VCaP (cell line): ENCODE results near the gene GABRP.
"Not testable (repeated sequence)": the region's sequence is repeated elsewhere in the genome, so short reads cannot be mapped to it uniquely, and the experiment has no call there.

Experiments used
- H3K27ac ChIP-seq: fragments of 450-650 bp; 2 replicates; pipeline ENCODE4 v1.5.1; 2017
- TF ChIP-seq, protein P1 (sequence below): fragments of 450-650 bp; conservative IDR thresholded peaks from 2 replicates; pipeline ENCODE4 v1.5.1; 2017; ENCODE audit warnings: mild to moderate bottlenecking, moderate library complexity

The GABRP gene

DNA sequence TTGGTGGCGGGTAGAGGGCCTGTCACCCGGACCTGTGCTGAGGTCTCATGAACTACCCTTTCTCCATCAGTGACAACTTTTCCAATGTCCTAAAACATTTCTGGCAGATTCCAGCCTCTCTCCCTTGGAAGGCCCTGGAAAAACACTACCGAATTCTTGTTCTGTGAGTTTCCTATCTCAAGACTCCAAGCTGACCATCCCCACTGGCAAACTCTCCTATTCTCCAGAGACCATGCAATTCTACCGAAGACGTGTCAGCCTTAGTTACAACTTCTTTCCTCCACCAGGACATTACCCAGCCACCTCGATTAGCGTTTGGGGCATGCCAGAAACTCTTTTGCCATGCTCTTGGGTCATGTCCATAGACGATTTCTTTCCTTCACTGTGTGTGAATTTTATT, 26.8 kb upstream of the GABRP start:
- no peak overlapping the region for H3K27ac ChIP-seq
- TF ChIP-seq, protein P1, sequence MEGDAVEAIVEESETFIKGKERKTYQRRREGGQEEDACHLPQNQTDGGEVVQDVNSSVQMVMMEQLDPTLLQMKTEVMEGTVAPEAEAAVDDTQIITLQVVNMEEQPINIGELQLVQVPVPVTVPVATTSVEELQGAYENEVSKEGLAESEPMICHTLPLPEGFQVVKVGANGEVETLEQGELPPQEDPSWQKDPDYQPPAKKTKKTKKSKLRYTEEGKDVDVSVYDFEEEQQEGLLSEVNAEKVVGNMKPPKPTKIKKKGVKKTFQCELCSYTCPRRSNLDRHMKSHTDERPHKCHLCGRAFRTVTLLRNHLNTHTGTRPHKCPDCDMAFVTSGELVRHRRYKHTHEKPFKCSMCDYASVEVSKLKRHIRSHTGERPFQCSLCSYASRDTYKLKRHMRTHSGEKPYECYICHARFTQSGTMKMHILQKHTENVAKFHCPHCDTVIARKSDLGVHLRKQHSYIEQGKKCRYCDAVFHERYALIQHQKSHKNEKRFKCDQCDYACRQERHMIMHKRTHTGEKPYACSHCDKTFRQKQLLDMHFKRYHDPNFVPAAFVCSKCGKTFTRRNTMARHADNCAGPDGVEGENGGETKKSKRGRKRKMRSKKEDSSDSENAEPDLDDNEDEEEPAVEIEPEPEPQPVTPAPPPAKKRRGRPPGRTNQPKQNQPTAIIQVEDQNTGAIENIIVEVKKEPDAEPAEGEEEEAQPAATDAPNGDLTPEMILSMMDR = no peak

DNA sequence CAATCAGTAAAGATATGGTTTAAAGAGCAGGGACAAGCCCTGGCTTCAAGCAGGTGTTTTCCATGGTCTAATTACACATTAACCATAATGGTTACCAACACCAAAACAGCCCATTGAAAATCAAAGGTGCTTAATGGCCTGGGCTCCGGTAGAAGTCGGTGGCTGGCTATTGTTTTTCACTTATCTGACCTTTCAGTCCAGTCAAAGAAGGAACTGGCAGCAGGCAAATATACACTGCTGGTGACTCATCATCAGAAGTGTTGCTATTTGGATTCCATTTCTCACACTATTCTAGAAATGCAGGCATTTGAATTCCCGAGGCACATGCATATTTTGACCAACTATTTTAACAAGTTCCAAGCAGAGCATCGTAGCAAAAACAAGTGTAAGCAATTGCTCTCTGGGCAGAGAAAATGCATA, 26.3 kb upstream of the GABRP start:
- no peak overlapping the region for H3K27ac ChIP-seq
- TF ChIP-seq, protein P1 = no peak

DNA sequence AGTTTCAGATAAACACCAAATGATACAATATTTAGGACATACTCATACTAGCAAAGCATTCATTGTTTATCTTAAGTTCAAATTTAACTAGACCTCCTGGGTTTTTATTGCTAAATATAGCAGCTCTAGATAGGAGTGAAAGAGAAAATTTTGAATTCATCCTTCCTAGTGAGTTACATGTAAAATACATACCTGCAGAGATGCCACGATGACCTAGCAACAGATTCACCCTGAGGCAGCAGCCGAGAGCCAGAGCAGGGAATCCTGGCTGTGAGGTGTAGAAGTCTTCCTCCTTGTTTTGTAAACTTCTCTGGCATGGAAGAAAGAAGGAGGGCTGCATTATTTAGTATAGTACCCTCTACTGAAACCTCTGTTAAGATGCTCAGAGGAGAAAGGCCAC, 25.9 kb upstream of the GABRP start:
- TF ChIP-seq, protein P1 = no peak
- no peak overlapping the region for H3K27ac ChIP-seq

DNA sequence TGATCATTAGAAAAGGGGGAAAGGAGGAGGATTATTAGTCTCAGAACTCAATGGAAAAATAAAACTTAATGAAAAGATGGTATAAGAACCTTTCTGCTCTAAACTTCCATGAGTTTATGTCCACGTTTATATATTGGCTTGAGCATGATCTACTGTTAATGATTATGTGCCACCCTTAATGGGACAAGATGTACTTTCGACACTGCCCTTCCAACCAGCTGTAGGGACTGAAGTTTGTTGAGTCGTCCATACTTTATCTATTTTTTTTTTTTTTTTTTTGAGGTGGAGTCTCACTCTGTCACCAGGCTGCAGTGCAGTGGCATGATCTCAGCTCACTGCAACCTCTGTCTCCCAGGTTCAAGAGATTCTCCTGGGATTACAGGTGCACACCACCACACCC, 25.0 kb upstream of the GABRP start:
- no peak overlapping the region for H3K27ac ChIP-seq
- TF ChIP-seq, protein P1 = no peak

DNA sequence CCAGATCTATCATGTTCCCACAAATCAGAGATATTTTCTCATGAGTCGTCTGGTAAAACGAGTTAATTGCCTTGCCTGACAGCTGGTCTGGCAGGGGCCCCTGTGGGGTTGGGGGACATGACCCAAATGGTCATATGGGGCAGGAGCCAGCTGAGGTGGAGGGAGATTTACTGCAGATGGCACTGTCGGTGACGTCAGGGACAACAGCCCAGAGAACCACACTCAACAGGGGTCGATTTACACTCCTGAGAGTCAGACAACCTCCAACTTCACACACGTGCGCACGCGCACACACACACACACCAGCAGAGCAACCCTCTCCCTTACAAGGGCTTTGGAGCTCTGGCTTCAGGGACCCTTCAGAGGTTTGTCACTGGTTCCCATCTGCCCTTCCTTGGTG, 23.4 kb upstream of the GABRP start:
- TF ChIP-seq, protein P1 = no peak
- H3K27ac ChIP-seq = no peak overlapping the region

DNA sequence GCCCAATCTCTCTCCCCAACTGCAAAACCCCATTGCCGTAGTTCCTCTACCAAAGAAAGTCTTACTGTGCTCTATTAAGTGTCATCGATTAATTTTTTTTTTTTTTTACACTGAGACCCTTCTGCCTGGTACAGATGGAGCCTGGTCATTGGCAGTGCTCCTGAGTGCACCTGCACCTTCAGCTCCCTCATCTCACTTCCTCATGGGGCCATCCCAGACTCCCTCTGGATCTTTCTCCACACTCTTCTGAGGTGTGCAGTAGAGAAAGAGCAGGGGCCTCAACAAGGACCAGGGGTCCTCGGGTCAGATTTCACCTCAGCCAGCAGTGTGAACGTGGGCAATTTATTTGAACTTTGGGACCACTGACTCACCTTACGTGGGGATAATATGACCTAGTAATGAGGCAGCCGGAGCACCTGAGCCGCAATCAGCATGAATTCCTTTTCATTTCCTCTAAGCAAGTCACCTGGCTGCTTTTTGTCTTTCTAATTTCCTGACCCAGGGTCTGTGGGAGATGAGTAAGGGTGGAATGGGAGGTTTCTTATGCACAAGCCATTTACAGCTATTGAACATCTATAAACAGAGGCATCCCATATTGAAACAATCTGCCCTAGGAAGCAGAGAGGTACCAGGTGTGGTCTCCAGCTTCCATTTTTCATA, 22.3 kb upstream of the GABRP start:
- H3K27ac ChIP-seq = no peak overlapping the region

DNA sequence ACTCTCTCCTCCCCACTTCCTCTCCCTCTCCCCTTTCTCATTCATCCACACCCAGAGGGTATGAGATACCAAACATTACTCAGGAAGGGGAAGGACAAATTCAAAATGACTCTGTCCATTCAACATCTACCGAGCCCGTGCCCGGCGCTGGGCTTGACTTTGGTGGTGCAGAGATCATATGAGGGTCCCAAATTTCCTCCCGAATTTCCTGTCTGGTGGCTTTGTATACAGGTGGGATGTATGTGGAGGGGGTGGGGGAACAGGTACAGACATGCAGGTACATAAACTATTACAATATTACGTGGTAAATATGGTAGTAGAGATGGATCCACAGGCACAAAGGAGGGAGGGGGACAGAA, 21.8 kb upstream of the GABRP start:
- H3K27ac ChIP-seq = no peak overlapping the region
- TF ChIP-seq, protein P1 = no peak

More for the DNA sequence above, 22.3 kb upstream of the GABRP start:
- TF ChIP-seq, protein P1 = no peak

DNA sequence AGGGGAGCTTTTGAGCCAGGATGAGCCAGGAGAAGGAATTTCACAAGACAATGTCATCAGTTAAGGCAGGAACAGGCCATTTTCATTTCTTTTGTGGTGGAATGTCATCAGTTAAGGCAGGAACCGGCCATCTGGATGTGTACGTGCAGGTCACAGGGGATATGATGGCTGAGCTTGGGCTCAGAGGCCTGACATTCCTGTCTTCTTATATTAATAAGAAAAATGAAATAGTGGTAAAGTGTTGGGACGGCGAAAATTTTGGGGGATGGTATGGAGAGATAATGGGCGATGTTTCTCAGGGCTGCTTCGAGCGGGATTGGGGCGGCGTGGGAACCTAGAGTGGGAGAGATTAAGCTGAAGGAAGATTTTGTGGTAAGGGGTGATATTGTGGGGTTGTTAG, 21.2 kb upstream of the GABRP start:
- not testable (repeated sequence) for H3K27ac ChIP-seq

DNA sequence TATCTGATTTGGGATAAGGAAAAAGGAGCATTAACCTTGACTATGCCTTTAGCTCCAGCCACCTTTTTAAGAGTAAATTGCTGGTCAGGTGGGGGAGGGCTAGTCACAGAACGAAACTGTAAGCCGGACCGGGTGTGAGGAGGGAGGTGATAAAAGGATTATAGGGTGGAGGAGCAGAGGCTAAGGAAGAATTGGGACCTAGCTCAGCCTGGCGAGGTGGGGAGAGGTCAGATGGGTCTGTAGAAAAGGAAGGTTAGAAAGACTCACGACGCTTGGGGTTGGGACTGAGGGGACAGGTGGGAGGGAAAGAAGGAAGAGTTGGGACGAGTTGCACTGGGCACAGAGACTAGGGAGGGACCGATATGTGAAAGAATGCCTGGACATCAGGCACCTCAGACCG, 17.7 kb upstream of the GABRP start:
- H3K27ac ChIP-seq = not testable (repeated sequence)
